Fibroblast of lung (primary cell): ENCODE results near the gene SCN2A. TPM values are rescaled to one million over a fixed set of nuclear protein-coding genes. Genes with fewer than 3 reads are reported as not detected.

Experiments
- DNase-seq, 2 donors: peaks; one replicate each; pipeline versions ENCODE4 v3.0.0 to v3.0.0-alpha.2; 2010; ENCODE audit warnings: low read depth in 2 of 2
- H2AFZ ChIP-seq: 2 replicates; pipeline ENCODE4 v1.5.1; 2012; ENCODE audit warnings: low read length, control low read depth, inconsistent platforms
- H3K27ac ChIP-seq: 2 replicates; pipeline ENCODE4 v1.5.1; 2011; ENCODE audit warnings: low read length, control low read depth; ENCODE audit not compliant: insufficient read depth
- H3K27me3 ChIP-seq: 2 replicates; pipeline ENCODE4 v1.5.1; 2011; ENCODE audit warnings: mild to moderate bottlenecking, low read length; ENCODE audit not compliant: control insufficient read depth, insufficient read depth
- H3K36me3 ChIP-seq: 2 replicates; pipeline ENCODE4 v1.5.1; 2011; ENCODE audit warnings: low read length; ENCODE audit not compliant: control insufficient read depth, insufficient read depth
- H3K4me1 ChIP-seq: 2 replicates; pipeline ENCODE4 v1.5.1; 2011; ENCODE audit warnings: low read length; ENCODE audit not compliant: control insufficient read depth, insufficient read depth; ENCODE audit errors: extremely low read depth
- H3K4me2 ChIP-seq: 2 replicates; pipeline ENCODE4 v1.5.1; 2011; ENCODE audit warnings: low read length, control low read depth; ENCODE audit not compliant: insufficient read depth; ENCODE audit errors: extremely low read depth
- H3K4me3 ChIP-seq, 4 experiments: fragments of 200-600 bp in 1 of 4; sonication (generic) in 1 of 4; replicated peaks in 1 of 4; 2 replicates each; pipeline ENCODE4 v1.5.1; 2011 to 2016; ENCODE audit warnings: low read length in 4 of 4, low read depth in 3 of 4, mild to moderate bottlenecking in 3 of 4, control low read depth in 2 of 4, inconsistent platforms in 1 of 4, mixed read lengths in 1 of 4; ENCODE audit not compliant: insufficient read depth in 1 of 4; ENCODE audit errors: control extremely low read depth in 1 of 4
- H3K79me2 ChIP-seq: 2 replicates; pipeline ENCODE4 v1.5.1; 2012; ENCODE audit warnings: mild to moderate bottlenecking, low read length, inconsistent platforms; ENCODE audit not compliant: control insufficient read depth, insufficient read depth
- H3K9ac ChIP-seq: 2 replicates; pipeline ENCODE4 v1.5.1; 2011; ENCODE audit warnings: mild to moderate bottlenecking, low read length, control low read depth; ENCODE audit not compliant: insufficient read depth
- H3K9me3 ChIP-seq: 2 replicates; pipeline ENCODE4 v1.5.1; 2012; ENCODE audit warnings: low read depth, low read length; ENCODE audit not compliant: control insufficient read depth, insufficient read depth
- H4K20me1 ChIP-seq: 2 replicates; pipeline ENCODE4 v1.5.1; 2011; ENCODE audit warnings: low read length; ENCODE audit not compliant: control insufficient read depth, insufficient read depth; ENCODE audit errors: extremely low read depth
- EZH2 ChIP-seq: IDR thresholded peaks from 2 replicates; pipeline ENCODE4 v1.5.1; 2012; ENCODE audit warnings: low read length, control low read depth, mild to moderate bottlenecking; ENCODE audit errors: missing control alignments
- polyA plus RNA-seq, 2 donors: library from polyadenylated mRNA; depleted of rRNA in 1 of 2; stranded (reverse) in 1 of 2; unstranded in 1 of 2; fragments of >200 nt; gene quantifications; 2 replicates each; pipeline ENCODE4 v1.2.1, GENCODE V29; 2011 to 2012; ENCODE audit warnings: missing spikeins in 1 of 2
- total RNA-seq: library from RNA; depleted of rRNA; stranded (reverse); fragments of >200 nt; gene quantifications from 2 replicates; pipeline ENCODE4 v1.2.1, GENCODE V29; 2014
- TF ChIP-seq, protein P1 (sequence below), 2 donors: IDR thresholded peaks in 1 of 2; conservative IDR thresholded peaks in 1 of 2; 1 replicate in 1 of 2; 2 replicates in 1 of 2; pipeline ENCODE4 v1.5.1; 2011 to 2012; ENCODE audit warnings: low read length in 2 of 2, control low read depth in 1 of 2, inconsistent platforms in 1 of 2, low read depth in 1 of 2, mild to moderate bottlenecking in 1 of 2

The SCN2A gene
- total and polyA plus RNA-seq, 2 donors (not counting 1 experiment from before 2014, with no cell fraction given): 0.76 to 7.1 TPM

DNA sequence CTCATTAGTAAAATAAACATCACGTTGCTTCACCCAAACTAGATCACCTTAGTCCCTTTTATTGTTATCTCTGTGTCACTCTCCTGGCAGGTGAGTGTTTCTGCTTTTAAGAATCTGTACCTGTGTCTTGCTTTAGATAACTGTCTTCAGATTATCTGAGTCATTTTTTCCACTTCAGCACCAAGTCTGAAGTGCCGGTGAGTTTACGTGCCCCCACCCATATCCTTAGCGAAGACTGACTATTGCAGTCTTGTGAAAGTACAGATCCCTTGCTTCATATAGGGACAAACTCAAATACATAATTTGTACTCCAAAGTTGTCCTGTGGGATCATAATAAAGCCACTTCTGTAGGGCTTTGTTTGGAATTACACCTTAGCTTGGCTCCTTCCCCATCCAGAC, 41.1 kb downstream of the SCN2A start:
- H3K4me1 ChIP-seq: no peaks in the 10 kb centered on the region
- H3K79me2 ChIP-seq: no peaks in the 10 kb centered on the region
- no peak for DNase-seq
- H3K9ac ChIP-seq: no peak overlapping the region
- no peak overlapping the region for H3K4me3 ChIP-seq
- H3K36me3 ChIP-seq: no peaks in the 10 kb centered on the region
- no peak overlapping the region for H3K4me2 ChIP-seq
- no peak for TF ChIP-seq EZH2
- TF ChIP-seq, protein P1, sequence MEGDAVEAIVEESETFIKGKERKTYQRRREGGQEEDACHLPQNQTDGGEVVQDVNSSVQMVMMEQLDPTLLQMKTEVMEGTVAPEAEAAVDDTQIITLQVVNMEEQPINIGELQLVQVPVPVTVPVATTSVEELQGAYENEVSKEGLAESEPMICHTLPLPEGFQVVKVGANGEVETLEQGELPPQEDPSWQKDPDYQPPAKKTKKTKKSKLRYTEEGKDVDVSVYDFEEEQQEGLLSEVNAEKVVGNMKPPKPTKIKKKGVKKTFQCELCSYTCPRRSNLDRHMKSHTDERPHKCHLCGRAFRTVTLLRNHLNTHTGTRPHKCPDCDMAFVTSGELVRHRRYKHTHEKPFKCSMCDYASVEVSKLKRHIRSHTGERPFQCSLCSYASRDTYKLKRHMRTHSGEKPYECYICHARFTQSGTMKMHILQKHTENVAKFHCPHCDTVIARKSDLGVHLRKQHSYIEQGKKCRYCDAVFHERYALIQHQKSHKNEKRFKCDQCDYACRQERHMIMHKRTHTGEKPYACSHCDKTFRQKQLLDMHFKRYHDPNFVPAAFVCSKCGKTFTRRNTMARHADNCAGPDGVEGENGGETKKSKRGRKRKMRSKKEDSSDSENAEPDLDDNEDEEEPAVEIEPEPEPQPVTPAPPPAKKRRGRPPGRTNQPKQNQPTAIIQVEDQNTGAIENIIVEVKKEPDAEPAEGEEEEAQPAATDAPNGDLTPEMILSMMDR (conservative IDR thresholded peaks at IDR 0.05 in 1 of 2, IDR thresholded peaks at IDR 0.05 in 1 of 2; ENCODE audit: low read depth in 1 of 2, low read length in 2 of 2): no peak
- H4K20me1 ChIP-seq: no peaks in the 10 kb centered on the region
- H3K9me3 ChIP-seq: no peaks in the 10 kb centered on the region
- H3K27ac ChIP-seq: no peak overlapping the region
- H3K27me3 ChIP-seq: no peaks in the 10 kb centered on the region
- no peak overlapping the region for H2AFZ ChIP-seq

DNA sequence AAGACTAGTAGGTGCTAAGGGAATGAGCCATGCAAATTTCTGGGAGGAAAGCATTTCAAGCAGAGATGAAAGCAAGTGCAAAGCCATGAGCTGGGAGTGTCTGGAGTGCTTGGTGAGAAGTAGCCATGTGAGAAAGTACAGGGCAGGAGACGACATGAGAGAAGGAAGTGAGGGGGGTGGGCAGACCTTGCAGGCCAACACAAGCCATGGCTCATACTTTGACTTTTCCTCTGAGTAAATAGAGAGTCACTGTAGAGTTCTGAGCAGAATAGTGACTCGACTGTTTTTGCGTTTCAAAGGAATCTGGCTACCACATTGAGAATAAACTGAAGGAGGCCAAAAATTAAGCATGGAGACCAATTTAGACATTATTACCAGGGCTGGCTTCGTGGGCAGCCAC, 42.2 kb downstream of the SCN2A start:
- H3K4me1 ChIP-seq: no peaks in the 10 kb centered on the region
- no peak for DNase-seq
- no peak overlapping the region for H3K27ac ChIP-seq
- H3K9me3 ChIP-seq: no peaks in the 10 kb centered on the region
- no peak overlapping the region for H3K4me3 ChIP-seq
- no peaks in the 10 kb centered on the region for H3K36me3 ChIP-seq
- H2AFZ ChIP-seq: no peak overlapping the region
- no peak overlapping the region for H3K4me2 ChIP-seq
- TF ChIP-seq EZH2: no peak
- TF ChIP-seq, protein P1 (conservative IDR thresholded peaks at IDR 0.05 in 1 of 2, IDR thresholded peaks at IDR 0.05 in 1 of 2; ENCODE audit: low read depth in 1 of 2, low read length in 2 of 2): no peak
- H3K9ac ChIP-seq: no peak overlapping the region
- H3K79me2 ChIP-seq: no peaks in the 10 kb centered on the region
- H3K27me3 ChIP-seq: no peaks in the 10 kb centered on the region
- no peaks in the 10 kb centered on the region for H4K20me1 ChIP-seq

DNA sequence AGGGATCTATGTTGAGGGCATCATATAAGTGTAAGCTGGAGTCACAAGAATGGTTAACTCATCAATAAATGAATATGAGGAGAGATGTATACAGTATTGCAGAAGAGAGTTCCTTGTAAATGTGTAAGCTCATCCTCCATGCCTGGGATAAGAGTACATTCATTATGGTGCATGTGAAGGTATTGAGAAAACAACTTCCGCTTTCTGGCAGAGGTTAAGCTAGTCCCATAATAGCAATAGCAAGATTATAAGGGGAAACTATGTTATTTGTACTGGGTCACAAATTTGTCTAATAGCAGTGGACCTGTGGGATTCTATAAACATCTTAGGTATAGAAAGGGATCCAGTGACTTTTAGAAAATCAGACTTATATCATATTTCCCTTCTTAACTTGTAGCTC, 44.1 kb downstream of the SCN2A start:
- no peaks in the 10 kb centered on the region for H3K4me1 ChIP-seq
- H3K27ac ChIP-seq: no peak overlapping the region
- TF ChIP-seq, protein P1 (conservative IDR thresholded peaks at IDR 0.05 in 1 of 2, IDR thresholded peaks at IDR 0.05 in 1 of 2; ENCODE audit: low read depth in 1 of 2, low read length in 2 of 2): no peak
- no peak for TF ChIP-seq EZH2
- no peaks in the 10 kb centered on the region for H4K20me1 ChIP-seq
- no peak overlapping the region for H2AFZ ChIP-seq
- H3K27me3 ChIP-seq: no peaks in the 10 kb centered on the region
- no peaks in the 10 kb centered on the region for H3K79me2 ChIP-seq
- H3K4me2 ChIP-seq: no peak overlapping the region
- no peak for DNase-seq
- H3K36me3 ChIP-seq: no peaks in the 10 kb centered on the region
- H3K9me3 ChIP-seq: no peaks in the 10 kb centered on the region
- no peak overlapping the region for H3K9ac ChIP-seq
- H3K4me3 ChIP-seq: no peak overlapping the region
